K562 (cell line): Measurements from ENCODE around the gene FKBP2. TPM values are rescaled to one million over a fixed set of nuclear protein-coding genes. Genes with fewer than 3 reads are reported as not detected.

Experiments used
- BRD4 ChIP-seq: fragments of 200-600 bp; sonication (generic); IDR thresholded peaks from 2 replicates; pipeline ENCODE4 v1.6.1; 2017; ENCODE audit warnings: inconsistent platforms
- CEBPG ChIP-seq, 3 experiments: fragments of 200-800 bp in 1 of 3; sonication (Bioruptor generic) in 1 of 3; sonication (generic) in 1 of 3; formaldehyde crosslinking in 1 of 3; IDR thresholded peaks in 2 of 3; conservative IDR thresholded peaks in 1 of 3; 2 replicates each; pipeline versions ENCODE4 v1.6.1 to v1.8.0; 2016 to 2022; ENCODE audit warnings: missing compliant biosample characterization in 2 of 3, missing genetic modification characterization in 2 of 3, mild to moderate bottlenecking in 1 of 3, missing genetic modification reagents in 1 of 3
- COPS2 ChIP-seq: fragments of 450-650 bp; conservative IDR thresholded peaks from 2 replicates; pipeline ENCODE4 v1.6.1; 2016; ENCODE audit warnings: mild to moderate bottlenecking, moderate library complexity
- EHMT2 ChIP-seq: fragments of 450-650 bp; IDR thresholded peaks from 2 replicates; pipeline ENCODE4 v1.6.1; 2018; ENCODE audit warnings: antibody characterized with exemption
- HDAC3 ChIP-seq: fragments of 450-650 bp; IDR thresholded peaks from 2 replicates; pipeline ENCODE4 v1.6.1; 2018; ENCODE audit warnings: borderline replicate concordance, mild to moderate bottlenecking, moderate library complexity; ENCODE audit not compliant: partially characterized antibody
- MXI1 ChIP-seq: IDR thresholded peaks from 2 replicates; pipeline ENCODE4 v1.6.1; 2011; ENCODE audit warnings: low read depth, mild to moderate bottlenecking, improper control_type of control experiment, low read length
- NBN ChIP-seq: fragments of 450-650 bp; IDR thresholded peaks from 2 replicates; pipeline ENCODE4 v1.6.1; 2016; ENCODE audit warnings: low read depth, mild to moderate bottlenecking
- NONO ChIP-seq, 2 experiments: fragments of 200-400 bp in 1 of 2; fragments of 450-650 bp in 1 of 2; formaldehyde crosslinking in 1 of 2; IDR thresholded peaks; 2 replicates each; pipeline ENCODE4 v1.6.1; 2017; ENCODE audit warnings: low read depth in 2 of 2, mild to moderate bottlenecking in 2 of 2, moderate library complexity in 2 of 2, low read length in 1 of 2
- PRMT5 ChIP-seq: sonication (generic); formaldehyde crosslinking; IDR thresholded peaks from 2 replicates; pipeline ENCODE4 v1.5.0; 2020; ENCODE audit warnings: missing genetic modification reagents
- TCF7 ChIP-seq: sonication (generic); IDR thresholded peaks from 2 replicates; pipeline ENCODE4 v1.6.1; 2016; ENCODE audit warnings: antibody characterized with exemption, borderline replicate concordance
- TCF7L2 ChIP-seq: fragments of 150-350 bp; IDR thresholded peaks from 2 replicates; pipeline ENCODE4 v1.6.1; 2016; ENCODE audit warnings: low read depth, mild to moderate bottlenecking, low read length, moderate library complexity
- ZNF324 ChIP-seq: fragments of 250-450 bp; sonication (Bioruptor Pico); IDR thresholded peaks from 2 replicates; pipeline ENCODE4 v1.4.0; 2020; ENCODE audit warnings: mild to moderate bottlenecking
- ZNF551 ChIP-seq: fragments of 250-450 bp; sonication (Bioruptor Pico); IDR thresholded peaks from 2 replicates; pipeline ENCODE4 v1.5.0; 2021; ENCODE audit warnings: mild to moderate bottlenecking, moderate library complexity
- ZNF584 ChIP-seq: fragments of 200-800 bp; sonication (Bioruptor generic); IDR thresholded peaks from 2 replicates; pipeline ENCODE4 v1.6.1; 2016; ENCODE audit warnings: low read depth, mild to moderate bottlenecking, missing genetic modification characterization, missing compliant biosample characterization
- polyA plus RNA-seq, 8 experiments: library from polyadenylated mRNA; depleted of rRNA in 4 of 8; stranded (reverse) in 5 of 8; unstranded in 3 of 8; fragments of >200 nt; fragmentation: Nextera tagmentation in 2 of 8; fragmentation: Illumina TruSeq in 1 of 8; extraction: Ambion mirVana in 2 of 8; extraction: Trizol in 1 of 8; gene quantifications; 2 replicates each; pipeline versions ENCODE4 v1.2.1 to v1.2.3, GENCODE V29; 2011 to 2014; ENCODE audit warnings: inconsistent platforms in 1 of 8, missing spikeins in 1 of 8
- total RNA-seq, 7 experiments: library from RNA; depleted of rRNA in 6 of 7; stranded (reverse); fragments of >200 nt in 6 of 7; fragmentation: Illumina TruSeq in 2 of 7; extraction: Trizol in 2 of 7; gene quantifications; 2 replicates each; pipeline versions ENCODE4 v1.2.1 to v1.2.3, GENCODE V29; 2011 to 2021; ENCODE audit warnings: low replicate concordance in 1 of 7
- TF ChIP-seq, protein P1 (sequence below): fragments of 250-450 bp; sonication (Bioruptor Pico); IDR thresholded peaks from 2 replicates; pipeline ENCODE4 v1.4.0; 2020; ENCODE audit warnings: mild to moderate bottlenecking, moderate library complexity
- TF ChIP-seq, protein P2 (sequence below): fragments of 250-450 bp; sonication (Bioruptor Pico); IDR thresholded peaks from 2 replicates; pipeline ENCODE4 v1.8.0; 2021; ENCODE audit warnings: moderate library complexity, mild to moderate bottlenecking, inconsistent platforms
- TF ChIP-seq, protein P3 (sequence below): fragments of 200-800 bp; sonication (Bioruptor generic); IDR thresholded peaks from 2 replicates; pipeline ENCODE4 v1.6.1; 2017; ENCODE audit warnings: missing genetic modification characterization, missing compliant biosample characterization
- TF ChIP-seq, protein P4 (sequence below): IDR thresholded peaks from 2 replicates; pipeline ENCODE4 v1.6.1; 2012; ENCODE audit warnings: low read depth, low read length, improper control_type of control experiment, borderline replicate concordance

The FKBP2 gene
- total and polyA plus RNA-seq, 9 of the 15 experiments (the other 6 are each of a cell fraction or from before 2014, with no cell fraction given): 3.5 to 151 (median 58.1) TPM

DNA sequence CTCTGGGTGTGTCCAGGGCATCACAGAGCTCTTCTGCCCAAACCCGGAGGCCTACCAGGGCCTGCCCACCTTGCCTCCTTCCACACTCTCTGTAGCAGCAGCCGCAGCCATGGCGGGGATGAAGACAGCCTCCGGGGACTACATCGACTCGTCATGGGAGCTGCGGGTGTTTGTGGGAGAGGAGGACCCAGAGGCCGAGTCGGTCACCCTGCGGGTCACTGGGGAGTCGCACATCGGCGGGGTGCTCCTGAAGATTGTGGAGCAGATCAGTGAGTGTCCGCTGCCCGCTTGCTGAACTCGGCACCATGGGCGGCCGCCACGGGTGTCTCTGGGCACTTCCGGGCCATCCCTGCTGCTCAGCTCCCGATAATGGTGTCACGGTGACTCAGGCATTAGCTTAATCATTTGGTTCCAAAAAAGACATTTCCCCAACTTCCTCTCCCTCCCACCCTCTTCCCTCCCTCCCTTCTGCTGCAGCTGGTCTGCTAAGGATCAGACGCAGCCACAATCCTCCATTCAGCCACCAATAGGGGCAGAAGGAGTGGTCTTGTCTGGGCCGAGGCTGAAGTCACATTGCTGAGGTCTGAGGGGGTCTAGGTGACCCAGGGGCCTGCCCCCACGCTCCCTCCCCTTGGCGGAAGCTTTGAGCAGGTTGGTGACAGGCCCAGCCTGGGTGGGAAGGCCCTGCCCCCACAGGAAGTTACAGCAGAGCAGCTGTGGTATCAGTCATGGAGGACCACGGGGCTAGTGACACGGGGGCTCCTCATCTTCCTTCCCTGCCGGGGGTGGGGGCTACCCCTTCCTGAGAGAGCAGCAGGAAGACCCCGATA is 33.4 kb upstream of the FKBP2 start (continued):
- TF ChIP-seq NONO (IDR thresholded peaks at IDR 0.05; ENCODE audit: low read depth in 2 of 2, low read length in 1 of 2) (no peak), NBN (peak; percentile 87), TCF7 (peak; percentile 34; the same call in 1 of the 2 replicates), TCF7L2 (no peak), ZNF584 (CRISPR knock-in tag) (0 out of 2 replicates have a peak, but pooled peaks have one; percentile 29), EHMT2 (no peak), CEBPG (CRISPR knock-in tag; IDR thresholded peaks at IDR 0.05) (peak; percentile 47; the same call in 1 of the 2 replicates), CEBPG (tag; conservative IDR thresholded peaks at IDR 0.05 in 1 of 2, IDR thresholded peaks at IDR 0.05 in 1 of 2) (no peak), BRD4 (peak; percentile 93), HDAC3 (no peak), ZNF324 (CRISPR knock-in tag) (no peak), COPS2 (no peak), PRMT5 (no peak), ZNF551 (CRISPR knock-in tag) (no peak), MXI1 (0 out of 2 replicates have a peak, but pooled peaks have one; percentile 10)
- TF ChIP-seq, protein P1, sequence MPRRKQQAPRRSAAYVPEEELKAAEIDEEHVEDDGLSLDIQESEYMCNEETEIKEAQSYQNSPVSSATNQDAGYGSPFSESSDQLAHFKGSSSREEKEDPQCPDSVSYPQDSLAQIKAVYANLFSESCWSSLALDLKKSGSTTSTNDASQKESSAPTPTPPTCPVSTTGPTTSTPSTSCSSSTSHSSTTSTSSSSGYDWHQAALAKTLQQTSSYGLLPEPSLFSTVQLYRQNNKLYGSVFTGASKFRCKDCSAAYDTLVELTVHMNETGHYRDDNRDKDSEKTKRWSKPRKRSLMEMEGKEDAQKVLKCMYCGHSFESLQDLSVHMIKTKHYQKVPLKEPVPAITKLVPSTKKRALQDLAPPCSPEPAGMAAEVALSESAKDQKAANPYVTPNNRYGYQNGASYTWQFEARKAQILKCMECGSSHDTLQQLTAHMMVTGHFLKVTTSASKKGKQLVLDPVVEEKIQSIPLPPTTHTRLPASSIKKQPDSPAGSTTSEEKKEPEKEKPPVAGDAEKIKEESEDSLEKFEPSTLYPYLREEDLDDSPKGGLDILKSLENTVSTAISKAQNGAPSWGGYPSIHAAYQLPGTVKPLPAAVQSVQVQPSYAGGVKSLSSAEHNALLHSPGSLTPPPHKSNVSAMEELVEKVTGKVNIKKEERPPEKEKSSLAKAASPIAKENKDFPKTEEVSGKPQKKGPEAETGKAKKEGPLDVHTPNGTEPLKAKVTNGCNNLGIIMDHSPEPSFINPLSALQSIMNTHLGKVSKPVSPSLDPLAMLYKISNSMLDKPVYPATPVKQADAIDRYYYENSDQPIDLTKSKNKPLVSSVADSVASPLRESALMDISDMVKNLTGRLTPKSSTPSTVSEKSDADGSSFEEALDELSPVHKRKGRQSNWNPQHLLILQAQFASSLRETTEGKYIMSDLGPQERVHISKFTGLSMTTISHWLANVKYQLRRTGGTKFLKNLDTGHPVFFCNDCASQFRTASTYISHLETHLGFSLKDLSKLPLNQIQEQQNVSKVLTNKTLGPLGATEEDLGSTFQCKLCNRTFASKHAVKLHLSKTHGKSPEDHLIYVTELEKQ (CRISPR knock-in tag): no peak
- TF ChIP-seq, protein P2, sequence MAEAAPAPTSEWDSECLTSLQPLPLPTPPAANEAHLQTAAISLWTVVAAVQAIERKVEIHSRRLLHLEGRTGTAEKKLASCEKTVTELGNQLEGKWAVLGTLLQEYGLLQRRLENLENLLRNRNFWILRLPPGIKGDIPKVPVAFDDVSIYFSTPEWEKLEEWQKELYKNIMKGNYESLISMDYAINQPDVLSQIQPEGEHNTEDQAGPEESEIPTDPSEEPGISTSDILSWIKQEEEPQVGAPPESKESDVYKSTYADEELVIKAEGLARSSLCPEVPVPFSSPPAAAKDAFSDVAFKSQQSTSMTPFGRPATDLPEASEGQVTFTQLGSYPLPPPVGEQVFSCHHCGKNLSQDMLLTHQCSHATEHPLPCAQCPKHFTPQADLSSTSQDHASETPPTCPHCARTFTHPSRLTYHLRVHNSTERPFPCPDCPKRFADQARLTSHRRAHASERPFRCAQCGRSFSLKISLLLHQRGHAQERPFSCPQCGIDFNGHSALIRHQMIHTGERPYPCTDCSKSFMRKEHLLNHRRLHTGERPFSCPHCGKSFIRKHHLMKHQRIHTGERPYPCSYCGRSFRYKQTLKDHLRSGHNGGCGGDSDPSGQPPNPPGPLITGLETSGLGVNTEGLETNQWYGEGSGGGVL (CRISPR knock-in tag): no peak
- TF ChIP-seq, protein P3, sequence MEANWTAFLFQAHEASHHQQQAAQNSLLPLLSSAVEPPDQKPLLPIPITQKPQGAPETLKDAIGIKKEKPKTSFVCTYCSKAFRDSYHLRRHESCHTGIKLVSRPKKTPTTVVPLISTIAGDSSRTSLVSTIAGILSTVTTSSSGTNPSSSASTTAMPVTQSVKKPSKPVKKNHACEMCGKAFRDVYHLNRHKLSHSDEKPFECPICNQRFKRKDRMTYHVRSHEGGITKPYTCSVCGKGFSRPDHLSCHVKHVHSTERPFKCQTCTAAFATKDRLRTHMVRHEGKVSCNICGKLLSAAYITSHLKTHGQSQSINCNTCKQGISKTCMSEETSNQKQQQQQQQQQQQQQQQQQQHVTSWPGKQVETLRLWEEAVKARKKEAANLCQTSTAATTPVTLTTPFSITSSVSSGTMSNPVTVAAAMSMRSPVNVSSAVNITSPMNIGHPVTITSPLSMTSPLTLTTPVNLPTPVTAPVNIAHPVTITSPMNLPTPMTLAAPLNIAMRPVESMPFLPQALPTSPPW (CRISPR knock-in tag): peak; percentile 93
- TF ChIP-seq, protein P4, sequence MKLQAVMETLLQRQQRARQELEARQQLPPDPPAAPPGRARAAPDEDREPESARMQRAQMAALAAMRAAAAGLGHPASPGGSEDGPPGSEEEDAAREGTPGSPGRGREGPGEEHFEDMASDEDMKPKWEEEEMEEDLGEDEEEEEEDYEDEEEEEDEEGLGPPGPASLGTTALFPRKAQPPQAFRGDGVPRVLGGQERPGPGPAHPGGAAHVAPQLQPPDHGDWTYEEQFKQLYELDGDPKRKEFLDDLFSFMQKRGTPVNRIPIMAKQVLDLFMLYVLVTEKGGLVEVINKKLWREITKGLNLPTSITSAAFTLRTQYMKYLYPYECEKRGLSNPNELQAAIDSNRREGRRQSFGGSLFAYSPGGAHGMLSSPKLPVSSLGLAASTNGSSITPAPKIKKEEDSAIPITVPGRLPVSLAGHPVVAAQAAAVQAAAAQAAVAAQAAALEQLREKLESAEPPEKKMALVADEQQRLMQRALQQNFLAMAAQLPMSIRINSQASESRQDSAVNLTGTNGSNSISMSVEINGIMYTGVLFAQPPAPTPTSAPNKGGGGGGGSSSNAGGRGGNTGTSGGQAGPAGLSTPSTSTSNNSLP: no peak
